KBM-7 (cell line): ENCODE results near the gene HK1.

Experiments used
- DNase-seq: peaks from one replicate; pipeline ENCODE4 v3.0.0-alpha.2; 2015
- in situ Hi-C: fragments of 300-500 bp; cut with MboI; formaldehyde crosslinking; loops from 2 replicates; pipeline ENCODE4 v1.14.3; 2020; ENCODE audit warnings: low sequenced_read_pairs, low pct_unique_long_range_greater_than_20kb, mixed read lengths

The HK1 gene

GRCh38 chr10:69335613-69336012, 57.3 kb downstream of the HK1 start:
- DNase-seq, result no peak
- in situ Hi-C loops, result no loop called here

- no peak for DNase-seq
- in situ Hi-C loops, result no loop called here
Measured at GRCh38 chr10:69336952-69337295, 58.6 kb downstream of the HK1 start.

GRCh38 chr10:69337296-69338132, 59.2 kb downstream of the HK1 start:
- in situ Hi-C loops, result no loop called here
- peak; percentile 82 for DNase-seq

- in situ Hi-C loops, result no loop called here
- DNase-seq, result no peak
Measured at GRCh38 chr10:69338133-69338456, 59.8 kb downstream of the HK1 start.

GRCh38 chr10:69338547-69339450, 60.5 kb downstream of the HK1 start:
- in situ Hi-C loops, result no loop called here
- no peak for DNase-seq

- no peak for DNase-seq
- in situ Hi-C loops, result no loop called here
Measured at GRCh38 chr10:69340695-69341094, 62.4 kb downstream of the HK1 start.

- no peak for DNase-seq
- in situ Hi-C loops, result no loop called here
Measured at GRCh38 chr10:69343905-69344304, 65.6 kb downstream of the HK1 start.

- DNase-seq, result peak; percentile 11
- in situ Hi-C loops, result no loop called here
Measured at GRCh38 chr10:69344591-69345252, 66.4 kb downstream of the HK1 start.

- in situ Hi-C loops, result no loop called here
- no peak for DNase-seq
Measured at GRCh38 chr10:69345402-69345801, 67.1 kb downstream of the HK1 start.

GRCh38 chr10:69345890-69346474, 67.7 kb downstream of the HK1 start:
- DNase-seq, result no peak
- in situ Hi-C loops, result no loop called here

GRCh38 chr10:69346776-69347175, 68.5 kb downstream of the HK1 start:
- in situ Hi-C loops, result no loop called here
- DNase-seq, result no peak

- DNase-seq, result peak; percentile 67
- in situ Hi-C loops, result no loop called here
Measured at GRCh38 chr10:69348816-69349541, 70.7 kb downstream of the HK1 start.

- in situ Hi-C loops, result no loop called here
- no peak for DNase-seq
Measured at GRCh38 chr10:69349542-69349888, 71.2 kb downstream of the HK1 start.

- in situ Hi-C loops, result no loop called here
- DNase-seq, result no peak
Measured at GRCh38 chr10:69351589-69351988, 73.3 kb downstream of the HK1 start.

GRCh38 chr10:69352569-69353264, 74.4 kb downstream of the HK1 start:
- in situ Hi-C loops, result no loop called here
- DNase-seq, result no peak

GRCh38 chr10:69353977-69354635, 75.8 kb downstream of the HK1 start:
- in situ Hi-C loops, result no loop called here
- no peak for DNase-seq

GRCh38 chr10:69356187-69356586, 77.9 kb downstream of the HK1 start:
- no peak for DNase-seq
- in situ Hi-C loops, result no loop called here

- in situ Hi-C loops, result no loop called here
Measured at GRCh38 chr10:69358148-69358795, 80.0 kb downstream of the HK1 start.

More at GRCh38 chr10:69358148-69358795, 80.0 kb downstream of the HK1 start:
- DNase-seq, result no peak
